ENCODE data around the gene PDGFC.

Gene PDGFC

DNA sequence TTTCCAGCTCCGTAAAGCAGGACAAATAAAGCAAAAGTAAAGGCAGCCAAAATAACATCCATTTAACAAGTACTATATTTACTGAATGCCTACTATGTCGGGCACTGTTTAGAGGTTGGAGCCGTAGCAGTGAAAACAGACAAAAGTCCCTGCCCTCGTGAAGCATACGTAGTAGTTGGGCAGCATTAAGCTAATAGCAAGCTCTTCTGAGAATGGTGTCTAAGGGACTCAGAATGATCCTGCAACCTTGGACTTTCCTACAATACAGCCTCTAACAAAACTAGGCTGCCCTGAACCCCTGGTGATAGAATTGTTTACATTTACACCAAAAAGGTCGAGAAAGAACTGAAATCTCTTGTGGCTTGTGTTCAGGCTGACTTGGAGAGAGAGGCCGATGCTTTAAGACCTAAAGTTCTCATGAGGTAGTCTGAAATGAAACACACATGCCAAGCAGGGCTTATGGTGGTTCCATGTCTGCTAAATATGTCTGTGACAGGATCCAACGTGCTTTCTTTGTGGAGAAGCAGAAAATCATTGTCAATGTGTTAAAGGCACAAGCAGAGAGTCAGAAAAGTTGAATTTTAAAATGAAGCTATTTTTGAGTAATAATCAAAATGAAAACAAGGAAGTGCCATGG lies 898 bp upstream of the PDGFC start:
- peak; percentile 86 for DNase-seq

- no peak for DNase-seq
These were observed 379 bp downstream of the PDGFC start for GRCh38 chr4:156971165-156971675.

- DNase-seq, result peak; percentile 78
These were observed 966 bp downstream of the PDGFC start for GRCh38 chr4:156970501-156971164.

- DNase-seq, result no peak
These were observed 1.7 kb downstream of the PDGFC start for GRCh38 chr4:156969911-156970310.

DNA sequence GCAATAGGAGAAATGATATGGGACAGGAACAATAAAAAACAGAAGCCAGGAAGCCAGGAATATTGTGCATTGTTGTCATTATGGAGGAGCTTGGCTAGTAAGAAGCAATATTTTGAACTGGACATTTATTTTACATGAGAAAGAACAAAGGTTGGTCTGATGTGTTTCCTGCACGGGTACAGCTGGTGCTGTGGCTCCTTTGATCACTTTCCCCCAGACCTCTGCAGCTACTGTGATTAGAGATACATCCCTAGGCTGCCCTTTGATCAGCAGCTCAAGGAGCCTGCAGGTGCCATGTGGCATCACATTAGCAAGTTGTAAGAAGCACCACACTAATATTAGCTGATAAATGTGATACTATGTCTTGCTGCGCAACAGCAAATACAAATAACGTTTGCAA lies 2.5 kb downstream of the PDGFC start:
- DNase-seq, result no peak

DNA sequence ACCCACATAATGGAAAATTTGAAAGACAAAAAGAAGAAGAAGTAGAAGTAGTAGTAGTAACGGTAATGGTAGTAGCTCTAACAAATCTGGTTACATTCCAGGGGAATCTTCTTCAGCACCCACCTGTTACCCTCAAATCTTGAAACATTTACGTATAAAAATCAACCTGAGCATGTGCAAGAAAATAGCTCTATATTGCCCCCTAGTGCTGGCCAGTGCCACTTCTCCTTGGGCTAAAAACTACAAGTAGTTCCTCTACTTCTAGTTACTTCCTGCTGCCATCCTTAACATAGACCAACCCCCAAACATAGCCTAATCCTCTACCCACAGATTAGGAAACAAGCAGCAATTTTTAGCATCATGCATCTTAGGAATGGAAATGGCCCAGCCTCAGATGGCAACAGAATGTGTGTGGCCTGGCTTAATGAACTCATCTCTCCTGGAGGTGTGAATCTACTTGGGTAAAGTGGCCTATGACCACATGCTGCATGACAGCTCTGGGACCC lies 3.1 kb downstream of the PDGFC start:
- DNase-seq, result peak; percentile 93

GRCh38 chr4:156966836-156967235 lies 4.8 kb downstream of the PDGFC start:
- DNase-seq, result no peak

DNA sequence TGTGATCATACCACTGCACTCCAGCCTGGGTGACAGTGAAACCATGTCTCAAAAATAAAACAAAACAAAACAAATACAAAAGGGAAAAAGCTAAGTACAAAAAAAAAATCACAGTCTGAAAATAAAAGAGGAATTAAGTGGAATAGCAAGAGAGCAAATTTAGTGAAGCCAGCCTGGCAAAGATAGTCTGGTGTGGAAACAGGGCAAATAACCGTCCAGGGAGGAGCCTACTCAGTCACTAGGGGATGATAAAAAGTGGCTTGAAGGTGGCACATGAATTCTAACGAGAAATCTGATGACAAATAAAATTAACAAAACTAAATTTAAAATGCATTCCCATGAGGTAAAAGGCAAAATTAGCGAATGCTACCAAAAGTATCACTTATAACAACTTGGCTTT lies 8.2 kb downstream of the PDGFC start:
- no peak for DNase-seq

GRCh38 chr4:156962528-156962974 lies 9.0 kb downstream of the PDGFC start:
- no peak for DNase-seq

GRCh38 chr4:156962058-156962358 lies 9.6 kb downstream of the PDGFC start:
- DNase-seq, result no peak

- DNase-seq, result no peak
These were observed 10.2 kb downstream of the PDGFC start for GRCh38 chr4:156961196-156962057.

DNA sequence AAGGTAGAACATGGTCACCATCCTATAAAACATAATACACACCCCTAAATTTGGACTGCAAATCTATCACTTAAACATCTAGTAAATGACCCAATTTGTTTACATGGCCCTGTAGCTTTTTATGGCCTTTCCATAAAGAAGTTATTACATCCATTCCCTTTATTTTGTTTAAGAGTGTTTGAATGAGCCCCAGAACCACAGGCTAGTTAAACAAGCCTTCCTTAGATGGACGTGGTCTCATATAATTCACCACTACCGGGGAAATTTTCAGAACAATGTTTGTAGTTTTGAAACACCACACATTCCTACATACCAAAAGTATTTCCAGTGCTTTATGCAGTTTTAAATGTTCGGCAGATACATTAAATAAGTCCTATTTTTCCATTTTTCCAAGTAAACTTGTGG lies 12.3 kb downstream of the PDGFC start:
- DNase-seq, result no peak

- DNase-seq, result no peak
These were observed 13.1 kb downstream of the PDGFC start for GRCh38 chr4:156958276-156959074.

- DNase-seq, result no peak
These were observed 14.0 kb downstream of the PDGFC start for GRCh38 chr4:156957556-156957955.

DNA sequence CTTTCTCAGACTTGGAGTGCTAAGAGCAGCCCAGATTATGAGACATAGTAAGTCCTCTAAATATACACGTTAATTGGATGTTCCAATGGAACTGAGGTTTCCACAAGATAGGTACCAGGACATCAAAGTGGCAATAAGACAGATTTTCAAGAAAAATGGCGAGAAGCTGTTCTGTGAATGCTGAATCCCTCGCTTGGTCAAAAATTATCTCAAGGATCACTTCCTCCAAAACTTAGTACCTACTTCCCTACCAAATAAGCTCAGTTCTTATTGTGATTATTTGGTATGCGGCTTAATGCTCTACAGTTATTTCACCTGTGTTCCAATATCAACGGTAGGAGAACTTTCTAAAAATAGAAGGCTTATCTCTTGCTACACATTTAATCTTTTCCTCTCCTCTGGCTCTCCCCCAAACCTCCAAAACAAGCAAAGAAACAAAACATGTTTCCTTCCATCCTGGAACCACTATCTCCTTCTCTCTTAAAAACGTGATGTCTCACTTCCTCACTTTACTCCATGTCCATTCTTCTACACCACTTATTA lies 14.7 kb downstream of the PDGFC start:
- no peak for DNase-seq

- DNase-seq, result no peak
These were observed 15.2 kb downstream of the PDGFC start for GRCh38 chr4:156956359-156956758.

GRCh38 chr4:156954587-156954986 lies 17.0 kb downstream of the PDGFC start:
- peak; percentile 86 for DNase-seq

DNA sequence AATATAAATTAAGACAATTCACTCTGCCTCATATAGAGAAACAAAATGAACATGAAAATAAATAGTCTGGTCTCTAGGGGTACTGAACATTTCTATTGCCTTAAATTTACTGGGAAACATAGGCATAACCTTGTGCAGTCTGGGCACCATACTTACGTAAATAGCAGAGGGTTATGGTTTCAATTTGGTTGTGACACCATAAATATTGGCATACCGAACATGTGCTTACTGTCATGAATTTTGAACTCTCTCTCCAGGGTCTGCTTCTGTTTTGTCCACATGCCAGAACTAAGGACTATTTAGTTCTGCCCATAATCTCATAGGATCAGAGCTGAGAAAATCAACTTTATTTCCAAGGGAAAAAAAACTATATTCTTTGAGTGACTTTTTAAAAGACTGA lies 17.6 kb downstream of the PDGFC start:
- no peak for DNase-seq

DNA sequence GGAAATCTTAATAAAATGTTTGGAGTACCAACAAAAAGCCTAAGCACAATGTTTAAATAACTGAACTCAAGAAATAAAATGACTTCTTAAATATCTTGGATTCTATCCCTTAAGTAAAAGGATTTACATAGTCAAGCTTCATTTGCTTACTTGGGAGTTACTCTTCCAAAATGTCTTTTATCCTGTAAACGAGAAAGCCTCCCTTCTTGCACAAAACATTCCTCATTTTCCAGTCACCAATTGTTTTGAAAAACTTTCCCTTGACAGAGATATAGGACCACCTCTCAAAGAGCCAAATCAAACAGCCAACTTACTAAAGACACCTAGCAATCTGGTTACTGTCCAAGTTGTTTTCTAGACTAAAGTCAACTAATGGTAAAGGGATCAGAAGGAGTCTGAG lies 18.6 kb downstream of the PDGFC start:
- DNase-seq, result no peak

- DNase-seq, result no peak
These were observed 19.4 kb downstream of the PDGFC start for GRCh38 chr4:156952078-156952759.

GRCh38 chr4:156950948-156951347 lies 20.7 kb downstream of the PDGFC start:
- DNase-seq, result no peak

DNA sequence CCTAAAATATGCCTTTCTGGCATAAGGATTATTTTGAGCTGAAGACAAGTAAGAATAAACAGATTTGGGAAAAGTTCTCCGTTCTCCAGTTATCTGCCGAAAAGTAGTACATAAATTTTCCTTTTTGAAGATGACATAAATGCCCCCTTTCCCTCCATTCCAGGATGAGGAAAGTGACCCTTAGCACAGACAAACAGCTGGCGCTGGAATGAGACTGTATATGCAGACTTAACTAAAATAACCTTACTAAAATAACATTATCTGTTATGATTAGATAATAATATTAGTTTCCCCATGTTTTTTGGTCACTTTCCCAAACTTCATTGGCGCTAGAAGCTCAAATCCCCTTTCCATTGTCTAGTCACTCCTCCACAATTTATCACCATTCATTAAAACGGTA lies 21.5 kb downstream of the PDGFC start:
- no peak for DNase-seq

All from OCI-M1 (cell line).